Measurements from ENCODE around the gene EEF1AKMT2.

DNA sequence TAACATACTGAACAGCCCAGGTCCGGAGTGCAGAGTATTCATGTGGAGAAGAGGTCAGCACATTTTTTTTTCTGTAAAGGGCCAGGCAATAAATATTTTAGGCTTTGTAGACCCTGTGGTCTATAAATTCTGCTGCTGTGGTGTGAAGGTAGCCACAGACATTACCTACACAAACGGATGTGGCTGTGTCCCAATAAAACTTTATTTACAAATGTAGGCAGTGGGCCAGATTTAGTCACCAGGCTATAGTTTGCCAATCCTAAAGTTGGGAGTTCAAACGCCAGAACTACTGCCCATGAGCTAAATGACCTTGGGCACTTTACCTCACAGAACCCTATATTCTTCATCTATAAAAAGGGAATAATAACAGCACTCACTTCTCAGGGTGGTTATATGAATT is 60.9 kb downstream of the EEF1AKMT2 start:
- no peak for TF ChIP-seq CHD4 (IDR thresholded peaks at IDR 0.05; ENCODE audit: borderline replicate concordance, low read length)
- TF ChIP-seq CREB1 (IDR thresholded peaks at IDR 0.05), result no peak
- no peak for TF ChIP-seq CREB1 (CRISPR knock-in tag; IDR thresholded peaks at IDR 0.05)
- no peak for TF ChIP-seq PCBP1 (IDR thresholded peaks at IDR 0.05; ENCODE audit: borderline replicate concordance, low read depth, low read length)
- no peak for TF ChIP-seq BRD4 (CRISPR knock-in tag; IDR thresholded peaks at IDR 0.05)
- no peak for TF ChIP-seq RBAK (CRISPR knock-in tag; IDR thresholded peaks at IDR 0.05)
- TF ChIP-seq CEBPB (IDR thresholded peaks at IDR 0.05; ENCODE audit: borderline replicate concordance, low read depth, low read length), result no peak
- TF ChIP-seq NFRKB (IDR thresholded peaks at IDR 0.05), result no peak
- TF ChIP-seq GABPA (IDR thresholded peaks at IDR 0.05; ENCODE audit: low read depth, low read length), result no peak
- no peak for TF ChIP-seq GABPA (CRISPR knock-in tag; IDR thresholded peaks at IDR 0.05; ENCODE audit: low read depth)
- no peak for TF ChIP-seq KDM4B (CRISPR knock-in tag; IDR thresholded peaks at IDR 0.05)
- TF ChIP-seq PHF5A (CRISPR knock-in tag; IDR thresholded peaks at IDR 0.05; ENCODE audit: low read depth, unreplicated experiment), result no peak
- no peak for TF ChIP-seq POLR2A (IDR thresholded peaks at IDR 0.05; ENCODE audit: insufficient read depth in 1 of 2, low read depth in 2 of 2, low read length in 2 of 2)
- no peak for TF ChIP-seq SIN3B (IDR thresholded peaks at IDR 0.05; ENCODE audit: low read length)
- no peak for TF ChIP-seq ZBTB8A (CRISPR knock-in tag; IDR thresholded peaks at IDR 0.05; ENCODE audit: borderline replicate concordance, low read depth)
